HG02571 (cell line): ENCODE data around the gene PHF23.

ENCODE experiments used
- ATAC-seq: cut with Tn5 transposase; IDR thresholded peaks from one replicate; pipeline ENCODE4 v1.9.1; 2021; ENCODE audit warnings: mild to moderate bottlenecking, moderate library complexity; ENCODE audit not compliant: unreplicated experiment

The PHF23 gene

DNA sequence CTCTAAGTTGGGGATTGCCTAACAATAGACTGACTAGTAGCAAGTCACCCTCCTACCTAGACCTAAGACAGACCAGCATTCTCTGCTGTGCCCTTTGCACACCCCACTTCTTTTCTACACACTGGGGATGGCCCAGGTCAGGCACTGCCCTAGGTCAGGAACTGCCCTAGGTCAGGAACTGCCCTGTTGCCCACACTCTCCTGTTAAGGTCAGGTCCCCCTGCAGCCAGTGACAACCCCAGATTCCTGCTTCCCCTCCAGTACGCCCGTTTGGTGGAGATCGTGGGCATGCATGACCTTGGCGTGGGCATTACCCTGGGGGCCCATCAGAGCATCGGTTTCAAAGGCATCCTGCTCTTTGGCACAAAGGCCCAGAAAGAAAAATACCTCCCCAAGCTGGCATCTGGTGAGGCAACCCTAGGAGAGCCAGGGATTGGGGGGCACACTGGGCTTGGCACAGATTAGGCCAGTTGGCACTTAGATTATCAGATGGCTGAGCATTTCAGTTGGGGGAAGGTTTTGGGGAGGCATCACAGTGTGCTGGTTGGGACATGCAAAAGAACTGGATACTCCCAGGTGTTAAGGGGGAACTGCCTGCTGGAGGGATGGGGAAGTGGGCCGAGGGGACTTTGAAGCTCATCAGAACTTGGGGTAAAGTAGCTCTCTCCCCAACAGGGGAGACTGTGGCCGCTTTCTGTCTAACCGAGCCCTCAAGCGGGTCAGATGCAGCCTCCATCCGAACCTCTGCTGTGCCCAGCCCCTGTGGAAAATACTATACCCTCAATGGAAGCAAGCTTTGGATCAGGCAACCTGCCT, 17.8 kb downstream of the PHF23 start:
- no peak for ATAC-seq

DNA sequence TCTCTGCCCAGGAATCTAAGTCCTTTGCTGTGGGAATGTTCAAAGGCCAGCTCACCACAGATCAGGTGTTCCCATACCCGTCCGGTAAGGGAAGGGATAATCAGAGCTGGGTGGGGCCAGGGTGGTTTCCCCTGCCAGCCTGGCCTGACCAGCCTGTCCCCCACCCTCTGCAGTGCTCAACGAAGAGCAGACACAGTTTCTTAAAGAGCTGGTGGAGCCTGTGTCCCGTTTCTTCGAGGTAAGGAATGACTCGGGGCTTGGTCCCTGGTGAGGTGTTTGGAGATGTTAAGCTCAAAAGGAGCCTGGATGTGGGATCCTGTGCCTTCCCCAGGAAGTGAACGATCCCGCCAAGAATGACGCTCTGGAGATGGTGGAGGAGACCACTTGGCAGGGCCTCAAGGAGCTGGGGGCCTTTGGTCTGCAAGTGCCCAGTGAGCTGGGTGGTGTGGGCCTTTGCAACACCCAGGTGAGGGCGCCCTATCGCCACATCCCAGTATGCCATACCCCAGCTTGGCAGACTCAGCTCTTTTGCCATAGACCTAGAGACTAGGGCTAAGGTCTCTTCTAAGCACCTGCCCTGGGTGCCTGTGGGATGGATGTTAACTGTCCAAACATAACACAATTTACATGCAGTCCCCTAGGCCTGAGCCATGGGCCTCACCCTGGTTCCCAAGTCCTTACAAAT, 18.5 kb downstream of the PHF23 start:
- no peak for ATAC-seq

DNA sequence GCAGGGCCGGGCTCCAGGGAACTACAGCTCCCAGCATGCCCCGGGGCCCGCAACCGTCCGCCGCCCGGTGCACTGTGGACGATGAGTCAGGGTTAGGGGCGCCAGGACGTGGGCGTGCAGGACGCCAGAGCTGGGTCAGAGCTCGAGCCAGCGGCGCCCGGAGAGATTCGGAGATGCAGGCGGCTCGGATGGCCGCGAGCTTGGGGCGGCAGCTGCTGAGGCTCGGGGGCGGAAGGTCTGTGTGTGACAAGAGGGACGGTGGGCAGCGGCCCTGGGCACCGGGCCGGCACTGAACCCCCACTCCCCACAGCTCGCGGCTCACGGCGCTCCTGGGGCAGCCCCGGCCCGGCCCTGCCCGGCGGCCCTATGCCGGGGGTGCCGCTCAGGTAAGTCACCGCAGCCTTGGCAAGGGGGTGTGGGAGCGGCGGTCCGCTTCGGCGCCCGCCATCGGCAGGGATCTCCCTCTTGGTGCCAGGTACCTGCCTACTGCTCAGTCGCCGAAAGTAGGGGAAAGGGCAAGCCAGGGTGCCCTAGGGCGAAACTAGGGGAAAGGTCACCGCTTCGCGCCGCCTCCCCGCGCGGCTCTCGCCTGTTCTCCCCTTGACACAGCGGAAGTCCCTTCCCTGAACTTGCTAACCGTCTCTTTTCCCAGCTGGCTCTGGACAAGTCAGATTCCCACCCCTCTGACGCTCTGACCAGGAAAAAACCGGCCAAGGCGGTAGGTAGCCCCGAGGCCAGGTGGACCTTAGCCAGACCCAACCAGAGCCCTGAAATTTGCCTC, 19.3 kb downstream of the PHF23 start, which contains the start of the genes ACADVL and DLG4:
TSS of gene ACADVL (plus strand) at position 127 of the 781 bp plus-strand sequence. CDS start at position 174, 47 bp downstream.
TSS of gene DLG4 (minus strand) at position 25 of the 781 bp plus-strand sequence.
- ATAC-seq, result peak; percentile 53

DNA sequence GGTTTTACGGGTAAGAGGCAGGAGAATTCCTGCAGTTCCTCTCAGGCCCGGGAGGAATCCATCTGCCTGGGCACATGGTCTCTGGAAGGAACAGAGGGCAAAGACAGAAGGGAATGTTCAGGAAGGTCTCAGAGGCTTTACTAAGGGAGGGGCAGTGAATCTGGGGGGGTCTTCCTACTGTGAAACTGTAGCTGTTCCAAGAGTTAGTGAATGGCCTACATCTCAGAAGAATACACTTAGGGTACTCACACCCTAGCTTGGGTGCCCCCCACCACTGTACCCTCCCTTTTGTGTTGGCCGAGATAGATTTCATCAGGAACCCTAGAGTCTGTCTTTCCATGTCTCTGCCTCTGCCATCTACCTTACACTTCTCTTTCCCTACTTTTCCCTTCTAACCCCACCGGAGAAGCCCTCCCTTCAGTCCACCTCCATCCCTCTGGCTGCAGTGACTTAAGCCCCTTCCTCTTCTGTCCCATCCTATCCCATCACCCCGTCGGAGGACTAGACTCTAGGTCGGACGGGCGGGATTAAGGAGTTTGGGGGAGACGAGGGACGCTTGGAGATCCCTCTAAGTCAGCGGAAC, 19.9 kb downstream of the PHF23 start:
- no peak for ATAC-seq

DNA sequence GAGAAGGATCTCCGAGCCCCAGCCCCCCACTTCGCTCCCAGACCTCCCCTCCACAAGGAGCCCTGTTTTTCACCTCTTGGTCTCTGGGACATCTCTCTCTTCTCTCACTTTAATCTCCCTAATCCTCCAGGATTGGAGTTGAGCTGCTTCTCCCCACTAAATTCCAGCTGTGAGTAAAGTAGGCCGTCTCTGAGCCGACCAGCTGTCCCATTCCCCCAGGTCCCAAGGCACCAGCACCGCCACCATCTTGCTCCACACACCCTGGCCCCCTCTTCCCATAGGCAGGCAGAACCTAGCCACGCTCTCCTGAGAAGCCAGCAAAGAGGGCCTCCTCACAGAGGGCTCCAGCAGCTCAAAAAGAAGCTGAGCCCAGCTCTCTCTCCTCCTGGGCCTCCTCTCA, 20.5 kb downstream of the PHF23 start:
- ATAC-seq, result no peak

DNA sequence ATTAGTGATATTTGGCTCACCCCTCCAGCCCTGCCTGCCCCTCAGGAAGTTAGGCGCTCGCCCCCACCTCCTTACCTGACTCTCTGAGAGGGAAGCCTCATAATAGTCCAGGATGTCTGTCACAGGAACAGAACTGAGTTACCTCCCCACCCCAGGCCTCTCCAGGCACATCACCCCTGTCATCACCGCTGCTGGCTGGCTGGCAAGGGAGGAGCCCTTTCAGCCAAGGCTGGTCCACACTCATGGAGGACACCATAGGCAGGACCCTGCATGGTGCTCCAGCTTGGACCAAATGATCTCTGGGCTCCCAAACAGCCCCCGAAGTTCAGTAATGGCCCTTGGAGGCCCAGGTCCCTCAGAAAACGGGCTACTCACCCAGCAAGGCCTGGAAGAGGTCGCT, 21.1 kb downstream of the PHF23 start:
- ATAC-seq, result no peak

DNA sequence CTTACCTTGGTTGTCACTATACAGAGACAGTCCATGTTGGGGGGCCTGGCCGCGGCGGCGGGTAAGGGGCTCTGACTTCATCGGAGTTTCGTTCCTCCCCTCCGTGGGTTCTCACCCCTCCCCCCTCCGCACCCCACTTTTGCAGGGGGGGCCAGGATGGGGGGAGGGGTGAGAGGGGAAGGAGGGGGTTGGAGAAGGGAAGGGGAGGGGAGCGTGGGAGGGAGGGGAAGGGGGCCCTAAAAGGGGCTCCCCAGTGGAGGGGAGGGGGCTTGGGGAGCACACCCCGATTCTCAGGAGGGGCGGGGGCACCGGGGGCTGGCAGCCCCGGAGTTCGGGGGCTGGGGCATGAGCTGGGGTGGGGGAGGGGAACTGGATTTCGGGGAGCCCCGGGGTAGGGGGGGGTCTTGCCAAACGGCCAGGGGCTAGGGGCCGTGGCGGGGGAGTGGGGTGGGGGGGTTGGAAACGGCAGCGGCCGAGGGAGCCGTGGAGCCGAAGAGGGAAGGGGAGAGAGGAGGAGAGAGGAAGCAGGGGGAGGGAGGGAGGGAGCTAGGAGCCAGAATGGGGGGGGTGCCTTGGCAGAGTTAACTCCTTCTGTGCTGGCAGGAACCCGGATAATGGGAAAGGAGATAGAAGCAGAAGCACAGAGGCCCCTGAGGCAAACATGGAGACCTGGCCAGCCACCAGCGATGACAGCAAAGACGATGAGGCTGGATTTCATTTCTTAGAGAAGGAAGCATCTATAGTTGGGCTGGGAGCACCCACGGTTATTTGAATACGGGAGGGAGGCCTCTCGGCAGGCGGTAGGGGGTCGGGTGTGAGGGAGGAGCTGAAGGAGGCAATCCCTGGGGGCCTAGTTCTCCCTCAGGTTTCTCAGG, 21.9 kb downstream of the PHF23 start:
- no peak for ATAC-seq

DNA sequence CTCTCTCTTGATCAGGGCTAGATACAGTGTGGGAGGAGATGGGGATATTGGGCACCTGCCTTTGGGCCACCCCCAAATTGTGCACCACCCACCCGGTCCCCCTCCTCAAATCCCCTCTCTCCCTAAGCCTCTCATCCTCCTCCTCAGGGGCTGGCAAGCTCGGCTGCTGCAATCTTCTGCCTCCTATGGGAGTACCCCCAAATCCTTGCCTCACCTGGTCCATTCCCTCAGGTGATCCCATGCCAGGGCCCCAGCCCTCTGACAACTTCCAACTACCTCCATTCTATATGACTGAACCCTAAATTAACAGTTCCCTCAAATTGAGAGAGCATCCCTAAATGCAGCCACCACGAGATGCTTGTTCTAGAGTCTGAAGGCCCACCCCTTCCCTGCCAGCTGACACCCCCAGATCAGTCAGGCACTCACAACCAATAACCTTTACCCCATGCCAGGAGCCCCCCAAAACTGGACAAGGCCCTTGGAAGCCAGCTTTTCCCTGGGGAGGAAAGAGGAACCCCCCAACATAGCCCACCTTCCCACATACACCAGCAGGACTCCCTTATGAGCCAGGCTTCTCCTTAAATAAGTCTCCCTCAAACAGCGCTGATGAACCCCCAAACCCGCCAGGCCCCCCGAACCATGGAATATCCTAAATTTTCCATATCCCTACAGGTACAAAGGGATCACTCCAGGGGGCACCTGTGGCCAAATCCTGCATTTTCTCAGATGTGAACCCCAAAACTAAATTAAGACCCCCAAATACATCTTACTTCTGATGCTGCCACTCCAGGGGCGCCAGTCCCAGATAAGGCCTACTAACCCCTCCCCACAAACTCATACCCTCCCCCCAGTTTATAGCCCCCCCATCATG, 22.8 kb downstream of the PHF23 start:
- ATAC-seq, result no peak

DNA sequence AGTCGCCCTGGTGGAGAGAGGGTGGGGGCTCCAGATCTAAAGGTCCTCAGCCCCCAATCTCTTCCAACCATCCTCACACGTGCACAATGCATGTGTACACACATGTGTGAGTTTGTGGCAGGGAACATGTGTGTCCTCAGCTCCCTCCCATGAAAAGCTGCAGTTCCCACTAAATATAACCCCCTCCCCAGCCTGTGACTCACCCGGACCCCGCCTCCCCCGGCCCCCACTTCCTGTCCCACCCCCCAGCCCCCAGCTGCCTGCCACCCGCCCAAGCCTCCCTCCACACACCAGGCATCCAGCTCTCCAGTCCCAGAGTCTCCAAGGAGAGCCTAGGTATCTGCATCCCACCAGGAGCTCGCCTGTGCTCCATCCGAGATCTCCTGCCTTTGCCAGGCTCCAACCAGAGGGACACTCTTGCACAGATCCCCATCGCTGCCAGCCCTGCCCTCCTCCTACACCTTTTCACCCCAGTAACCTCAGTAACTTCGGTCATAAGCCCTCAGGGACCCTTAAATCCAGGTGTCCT, 23.5 kb downstream of the PHF23 start:
- ATAC-seq, result no peak

DNA sequence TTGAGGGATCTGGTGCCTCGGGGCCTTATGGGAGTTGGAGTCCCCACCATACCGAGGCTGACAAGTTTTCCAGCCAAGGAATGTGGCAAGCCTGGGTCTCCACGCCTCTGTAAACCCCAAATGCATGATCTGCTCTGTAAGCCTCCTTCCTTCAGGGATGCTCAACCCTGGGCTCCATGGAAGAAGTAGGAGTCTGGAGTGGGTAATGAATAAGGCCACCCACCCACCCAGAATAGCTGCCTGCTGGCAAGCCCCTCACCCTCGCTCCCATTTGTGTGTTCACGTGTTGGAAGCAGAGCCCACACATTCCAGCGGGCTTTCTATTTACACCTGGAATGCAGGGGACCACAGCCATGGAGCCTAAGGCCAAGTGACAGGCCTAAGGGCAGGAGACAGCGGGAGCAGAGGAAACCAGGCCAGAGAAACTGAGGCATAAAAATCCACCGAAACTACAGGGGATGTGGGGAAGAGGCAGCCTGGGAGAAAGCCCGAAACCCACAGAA, 24.1 kb downstream of the PHF23 start:
- no peak for ATAC-seq

DNA sequence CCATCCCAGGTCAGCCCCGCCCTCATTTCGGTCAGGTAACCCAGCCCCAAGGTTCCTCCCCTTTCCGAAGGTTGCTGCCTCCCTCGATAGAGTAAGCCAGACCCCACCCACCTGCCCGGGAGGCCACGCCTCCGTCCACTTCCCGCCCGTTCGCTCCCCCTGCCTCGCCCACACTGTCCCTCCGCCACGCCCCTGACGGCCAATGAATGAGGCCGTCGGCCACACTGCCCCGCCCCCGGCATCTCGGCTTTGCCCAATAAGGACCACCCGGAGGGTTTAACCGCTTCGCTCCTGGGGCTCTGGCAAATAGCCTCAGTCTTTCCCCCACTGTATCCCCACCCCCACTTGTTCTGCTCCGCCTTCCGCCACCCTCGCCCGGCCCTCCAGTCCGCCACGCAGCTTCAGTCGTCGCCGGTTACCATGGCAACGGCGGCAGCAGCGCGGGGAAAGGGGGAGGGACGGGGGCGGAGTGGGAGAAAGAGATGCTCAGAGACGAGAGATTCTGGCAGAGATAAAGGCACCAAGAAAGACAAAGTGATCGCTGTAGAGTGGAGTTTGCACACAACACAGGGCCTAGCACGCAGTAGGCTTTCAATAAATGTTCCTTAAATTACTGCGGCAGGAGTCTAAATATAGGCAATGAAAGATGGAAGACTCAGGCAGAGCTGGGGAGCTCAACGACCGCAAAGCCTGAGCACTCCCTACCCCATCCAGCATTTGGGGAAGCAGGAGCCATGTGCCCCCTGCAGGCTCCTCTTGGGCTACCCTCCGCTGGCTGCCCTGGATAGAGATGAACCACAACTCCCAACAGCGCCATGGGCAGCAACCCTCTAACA, 24.7 kb downstream of the PHF23 start:
- ATAC-seq, result peak; percentile 69

DNA sequence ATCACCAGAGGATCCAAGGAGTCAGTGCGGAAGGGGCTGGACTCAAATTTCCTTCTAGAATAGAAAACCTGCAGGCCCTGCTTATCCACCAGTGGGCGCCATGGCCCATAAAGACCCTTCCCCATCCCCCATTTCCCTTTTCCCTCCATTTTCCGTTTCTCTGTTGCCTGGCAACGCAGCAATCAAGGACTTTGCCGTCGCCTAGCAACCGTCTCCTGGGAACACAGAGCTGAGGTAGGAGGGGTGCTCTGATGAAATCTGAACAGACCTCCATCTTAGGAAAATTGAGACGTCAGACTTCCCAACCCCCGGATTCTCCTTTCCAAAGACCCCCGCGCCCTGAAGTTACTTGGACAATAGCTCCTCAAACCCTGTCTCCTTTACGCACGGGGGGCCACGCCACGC, 25.4 kb downstream of the PHF23 start:
- ATAC-seq, result no peak

DNA sequence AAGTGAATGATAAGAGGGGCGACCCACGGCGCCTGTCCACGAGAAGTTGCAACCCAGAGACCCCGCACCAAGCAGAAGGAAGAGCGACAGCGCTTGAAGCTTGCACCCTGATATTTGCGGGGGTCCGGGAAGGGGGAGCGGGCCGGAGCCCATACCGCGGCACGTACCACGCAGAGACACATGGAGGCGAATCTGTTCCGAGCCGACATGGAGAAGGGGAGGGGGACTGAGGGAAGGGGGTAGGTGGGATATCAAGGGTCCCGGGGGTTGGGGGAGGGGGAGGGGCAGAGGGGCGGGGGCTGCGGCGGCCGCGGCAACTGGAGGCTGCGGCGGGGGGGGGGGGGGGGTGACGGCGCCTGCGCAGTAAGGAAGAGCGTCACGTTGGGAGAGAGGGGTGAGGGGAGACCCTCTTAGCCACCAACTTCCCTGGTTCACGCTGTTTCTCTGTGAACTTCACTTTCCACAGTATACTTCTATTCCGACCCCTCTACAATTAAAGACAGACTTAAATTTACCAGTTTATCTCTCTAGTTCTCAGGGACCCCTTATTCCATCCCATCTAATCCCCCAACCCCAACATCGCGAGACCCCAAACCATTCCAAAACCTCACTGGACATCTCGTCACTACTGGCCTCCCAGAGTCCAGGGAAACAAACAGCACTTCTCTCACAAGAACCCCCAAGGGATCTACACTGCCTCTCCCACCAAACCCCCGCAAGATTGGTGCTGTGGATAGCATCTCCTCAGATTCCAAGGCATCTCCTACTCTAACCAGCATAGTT, 27.6 kb downstream of the PHF23 start:
- ATAC-seq, result no peak

DNA sequence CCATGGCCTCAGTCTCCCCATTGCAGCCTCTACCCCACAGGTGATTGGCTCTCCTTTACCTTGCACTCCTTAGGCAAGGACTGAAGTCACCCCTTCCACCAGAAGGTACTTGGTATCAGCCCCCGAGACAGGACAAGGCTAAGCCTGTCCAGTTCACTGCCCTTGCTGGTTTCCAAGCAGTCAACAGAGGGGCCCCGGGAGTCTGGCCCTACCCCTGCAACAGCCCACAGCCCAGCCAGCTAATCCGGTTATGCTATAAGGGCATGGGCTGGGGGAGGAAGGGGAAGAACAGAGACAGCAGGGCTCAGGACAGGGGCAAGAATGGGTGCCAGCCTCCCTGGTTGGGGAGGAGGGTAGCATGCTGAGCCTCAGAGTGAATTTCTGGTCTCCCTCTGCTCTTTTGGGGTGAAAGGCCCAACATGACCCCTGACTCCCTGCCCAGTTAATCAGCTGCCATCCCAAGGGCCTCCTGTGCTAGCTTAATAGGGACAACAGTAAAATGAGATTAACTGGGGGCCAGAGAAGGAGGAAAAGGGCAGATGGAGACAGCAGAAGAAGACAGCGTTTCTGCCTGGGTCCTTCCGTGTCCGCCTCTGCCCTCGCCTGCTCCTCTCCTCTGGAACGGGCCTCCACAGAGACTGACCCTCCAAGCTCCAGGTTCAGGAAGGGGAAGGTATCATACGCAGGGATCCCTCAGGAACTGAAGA, 30.4 kb downstream of the PHF23 start:
- ATAC-seq, result no peak

DNA sequence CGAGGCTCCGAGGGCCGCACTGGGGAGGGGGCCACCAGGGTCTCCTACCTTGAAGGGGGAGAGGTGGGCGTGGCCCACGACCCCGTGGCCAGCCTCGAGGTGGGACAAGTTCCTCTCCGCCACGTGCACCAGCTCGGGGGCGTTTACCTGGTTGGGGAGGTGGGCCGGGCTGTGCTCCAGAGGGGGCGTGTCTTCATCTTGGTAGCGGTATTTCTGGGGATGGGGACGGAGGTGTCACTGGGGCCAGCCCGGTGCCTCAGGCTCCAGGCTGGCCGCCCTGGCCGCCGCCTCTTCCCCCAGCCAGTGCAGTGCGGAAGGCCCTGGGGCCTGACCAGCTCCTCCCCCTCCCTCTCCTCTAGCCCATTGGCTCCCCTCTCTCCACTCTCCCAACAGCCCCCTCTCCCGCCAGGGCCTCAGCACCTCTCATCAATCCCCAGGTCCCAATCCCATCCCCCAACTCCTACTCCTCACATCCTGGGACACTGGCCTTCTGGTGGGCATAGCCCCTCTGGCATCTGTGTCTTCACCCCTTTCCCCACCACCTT, 31.2 kb downstream of the PHF23 start:
- no peak for ATAC-seq
